Measurements from ENCODE around the gene MINDY1.

GRCh38 chr1:151001602-151002001 is 5.1 kb downstream of the MINDY1 start:
- TF ChIP-seq POLR2AphosphoS5 (IDR thresholded peaks at IDR 0.05; ENCODE audit: low read depth, low read length) (no peak), TAF1 (IDR thresholded peaks at IDR 0.05; ENCODE audit: borderline replicate concordance, low read depth, low read length) (no peak)

Data from GM12892 (cell line).